MCF 10A (cell line): Measurements from ENCODE around the gene SPTB. TPM values are rescaled to one million over a fixed set of nuclear protein-coding genes. Genes with fewer than 3 reads are reported as not detected.

Experiments
- BruUV-seq: library from RNA; stranded (reverse); fragments of 400-500 nt; replicated peaks from 2 replicates; lab custom pipeline; 2021; lab: Mats Ljungman, UMichigan
- CTCF ChIA-PET: fragments of 300-600 bp; sonication (Branson Sonifier 250); formaldehyde crosslinking; extraction: SDS; loops from one replicate; lab custom pipeline; 2021; ENCODE audit warnings: antibody characterized with exemption, inconsistent platforms; lab: Yijun Ruan, JAX
- POLR2A ChIA-PET: fragments of 300-600, 350-650 bp; sonication (Branson Sonifier 250); formaldehyde crosslinking; extraction: SDS; loops from one replicate; lab custom pipeline; 2020; ENCODE audit warnings: antibody characterized with exemption, inconsistent platforms; lab: Yijun Ruan, JAX
- DNase-seq: peaks from one replicate; pipeline ENCODE4 v3.0.0-alpha.2; 2018; ENCODE audit not compliant: unreplicated experiment
- H3K27ac Mint-ChIP-seq: one replicate; pipeline ENCODE4 v1.8.0; 2022; ENCODE audit warnings: mild to moderate bottlenecking, low read depth, mixed read lengths; ENCODE audit not compliant: unreplicated experiment
- H3K27me3 Mint-ChIP-seq: one replicate; pipeline ENCODE4 v1.8.0; 2022; ENCODE audit warnings: mixed read lengths; ENCODE audit not compliant: insufficient read depth, unreplicated experiment
- H3K36me3 Mint-ChIP-seq: one replicate; pipeline ENCODE4 v1.8.0; 2022; ENCODE audit warnings: mild to moderate bottlenecking, moderate library complexity, mixed read lengths; ENCODE audit not compliant: insufficient read depth, unreplicated experiment
- H3K4me1 Mint-ChIP-seq: one replicate; pipeline ENCODE4 v1.8.0; 2022; ENCODE audit warnings: mixed read lengths; ENCODE audit not compliant: insufficient read depth, unreplicated experiment
- H3K4me3 Mint-ChIP-seq: one replicate; pipeline ENCODE4 v1.8.0; 2022; ENCODE audit warnings: mild to moderate bottlenecking, moderate library complexity, mixed read lengths; ENCODE audit not compliant: unreplicated experiment
- H3K9me3 Mint-ChIP-seq: one replicate; pipeline ENCODE4 v1.8.0; 2022; ENCODE audit warnings: mixed read lengths; ENCODE audit not compliant: unreplicated experiment
- intact Hi-C: fragments of 100-400 bp; cut with micrococcal nuclease; formaldehyde crosslinking; loops from 2 replicates; pipeline ENCODE4 v1.14.1; 2022
- total RNA-seq: library from RNA; stranded (reverse); gene quantifications from 2 replicates; pipeline ENCODE4 v1.2.3, GENCODE V29; 2022
- TF ChIP-seq, protein P1 (sequence below): fragments of 200-600 bp; IDR thresholded peaks from one replicate; pipeline ENCODE4 v1.8.0; 2022; ENCODE audit warnings: antibody characterized with exemption, mild to moderate bottlenecking; ENCODE audit not compliant: unreplicated experiment

The SPTB gene
- total RNA-seq, 1 experiment from 2014 or later: 1.3 TPM

GRCh38 chr14:64825006-64825405 is 54.7 kb downstream of the SPTB start:
- no peak overlapping the region for H3K27ac Mint-ChIP-seq
- DNase-seq: no peak
- POLR2A ChIA-PET: no interaction called here
- no TSS peak for BruUV-seq
- H3K4me3 Mint-ChIP-seq: no peak overlapping the region
- CTCF ChIA-PET: interaction anchor here (1.2 to 13.5 kb wide), 8 partner anchors 12 to 111 kb away, joined by 3 to 235 read pairs (median 8); partner anchors contain the start of gene SPTB
- H3K27me3 Mint-ChIP-seq: peaks cover 12% of the 10 kb centered on the region
- H3K36me3 Mint-ChIP-seq: no peaks in the 10 kb centered on the region
- H3K9me3 Mint-ChIP-seq: no peaks in the 10 kb centered on the region
- intact Hi-C loops: no loop called here
- peaks cover 17% of the 10 kb centered on the region for H3K4me1 Mint-ChIP-seq
- TF ChIP-seq, protein P1, sequence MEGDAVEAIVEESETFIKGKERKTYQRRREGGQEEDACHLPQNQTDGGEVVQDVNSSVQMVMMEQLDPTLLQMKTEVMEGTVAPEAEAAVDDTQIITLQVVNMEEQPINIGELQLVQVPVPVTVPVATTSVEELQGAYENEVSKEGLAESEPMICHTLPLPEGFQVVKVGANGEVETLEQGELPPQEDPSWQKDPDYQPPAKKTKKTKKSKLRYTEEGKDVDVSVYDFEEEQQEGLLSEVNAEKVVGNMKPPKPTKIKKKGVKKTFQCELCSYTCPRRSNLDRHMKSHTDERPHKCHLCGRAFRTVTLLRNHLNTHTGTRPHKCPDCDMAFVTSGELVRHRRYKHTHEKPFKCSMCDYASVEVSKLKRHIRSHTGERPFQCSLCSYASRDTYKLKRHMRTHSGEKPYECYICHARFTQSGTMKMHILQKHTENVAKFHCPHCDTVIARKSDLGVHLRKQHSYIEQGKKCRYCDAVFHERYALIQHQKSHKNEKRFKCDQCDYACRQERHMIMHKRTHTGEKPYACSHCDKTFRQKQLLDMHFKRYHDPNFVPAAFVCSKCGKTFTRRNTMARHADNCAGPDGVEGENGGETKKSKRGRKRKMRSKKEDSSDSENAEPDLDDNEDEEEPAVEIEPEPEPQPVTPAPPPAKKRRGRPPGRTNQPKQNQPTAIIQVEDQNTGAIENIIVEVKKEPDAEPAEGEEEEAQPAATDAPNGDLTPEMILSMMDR: no peak

GRCh38 chr14:64824471-64824870 is 55.2 kb downstream of the SPTB start:
- TF ChIP-seq, protein P1: no peak
- no TSS peak for BruUV-seq

DNA sequence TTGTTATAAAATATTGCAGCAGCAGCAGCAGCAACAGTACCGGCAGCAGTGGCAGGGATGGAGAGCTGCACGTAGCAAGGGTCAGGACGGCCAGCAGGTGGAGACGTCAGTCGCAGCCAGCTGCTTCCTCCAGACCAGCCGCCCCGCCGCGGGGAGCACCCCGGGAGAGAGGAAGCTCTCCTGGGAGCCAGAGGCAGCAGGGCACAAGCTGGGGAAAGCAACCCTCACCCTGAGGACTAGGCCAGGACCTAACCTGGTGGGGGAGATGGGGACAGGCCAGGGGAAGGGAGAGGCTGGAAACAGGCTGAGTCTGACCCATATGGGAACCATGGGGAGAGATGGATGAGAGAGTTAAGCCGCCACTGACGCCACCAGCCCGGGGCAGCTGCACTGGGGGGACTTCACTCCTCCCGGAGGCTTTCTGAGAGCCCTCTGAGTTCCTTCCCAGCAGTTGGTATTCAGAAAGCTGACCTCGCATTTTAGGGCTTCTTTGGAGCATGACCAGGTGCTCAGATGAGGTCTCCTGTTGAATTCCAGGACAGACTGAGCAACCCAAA is 56.3 kb downstream of the SPTB start:
- no TSS peak for BruUV-seq
- ChIA-PET POLR2A (interaction anchor here (1.7 kb wide), 1 partner anchor 69 kb away, joined by 7 read pairs; no protein-coding TSS in a partner anchor), CTCF (interaction anchor here (0.6 to 13.5 kb wide), 56 partner anchors 9 to 283 kb away, joined by 3 to 235 read pairs (median 4); partner anchors contain the start of genes HSPA2 and SPTB)
- TF ChIP-seq, protein P1: peak; percentile 68
- intact Hi-C loops: loop anchor here (2.0 to 5.0 kb wide), 2 partner anchors 69 to 159 kb away; no protein-coding TSS in a partner anchor
- DNase-seq: peak; percentile 65
- Mint-ChIP-seq H3K27me3 (peaks cover 24% of the 10 kb centered on the region), H3K4me3 (no peak overlapping the region), H3K36me3 (no peaks in the 10 kb centered on the region), H3K4me1 (peaks cover 17% of the 10 kb centered on the region), H3K9me3 (no peaks in the 10 kb centered on the region), H3K27ac (no peak overlapping the region)

More at GRCh38 chr14:64824471-64824870, 55.2 kb downstream of the SPTB start:
- Mint-ChIP-seq H3K4me1 (peaks cover 17% of the 10 kb centered on the region), H3K36me3 (no peaks in the 10 kb centered on the region), H3K4me3 (no peak overlapping the region), H3K27ac (no peak overlapping the region), H3K9me3 (no peaks in the 10 kb centered on the region), H3K27me3 (peaks cover 13% of the 10 kb centered on the region)
- intact Hi-C loops: loop anchor here (5.0 kb wide), 1 partner anchor 68 kb away; no protein-coding TSS in a partner anchor
- ChIA-PET POLR2A (no interaction called here), CTCF (interaction anchor here (0.6 to 13.5 kb wide), 25 partner anchors 9 to 586 kb away, joined by 3 to 235 read pairs (median 6); partner anchors contain the start of gene SPTB)
- DNase-seq: no peak

DNA sequence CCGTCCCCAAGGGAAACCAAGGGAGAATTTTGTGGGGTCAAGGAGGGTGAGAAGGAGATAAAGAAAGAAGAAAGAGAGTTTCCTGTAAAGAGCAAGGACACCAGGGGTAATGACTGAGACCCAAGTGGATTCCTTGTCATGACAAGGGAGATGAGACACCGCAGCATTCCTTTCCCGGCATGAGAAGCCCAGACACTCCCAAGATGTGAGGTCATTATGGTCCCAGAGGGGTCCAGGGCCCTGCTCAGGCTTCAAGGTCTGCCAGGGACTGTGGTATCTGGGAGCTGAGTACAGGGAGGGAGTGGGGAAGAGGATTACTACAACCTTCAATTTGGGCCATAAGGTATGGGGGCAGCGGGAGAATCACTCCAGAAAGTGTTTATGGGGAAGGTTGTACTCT is 58.1 kb downstream of the SPTB start:
- H3K27me3 Mint-ChIP-seq: peaks cover 24% of the 10 kb centered on the region
- no peaks in the 10 kb centered on the region for H3K9me3 Mint-ChIP-seq
- TF ChIP-seq, protein P1: no peak
- ChIA-PET POLR2A (no interaction called here), CTCF (interaction anchor here (0.9 to 13.5 kb wide), 3 partner anchors 21 to 69 kb away, joined by 4 to 235 read pairs (median 9); no protein-coding TSS in a partner anchor)
- DNase-seq: no peak
- H3K36me3 Mint-ChIP-seq: no peaks in the 10 kb centered on the region
- no peak overlapping the region for H3K27ac Mint-ChIP-seq
- intact Hi-C loops: loop anchor here (2.0 to 5.0 kb wide), 2 partner anchors 71 to 161 kb away; no protein-coding TSS in a partner anchor
- BruUV-seq: no TSS peak
- no peak overlapping the region for H3K4me3 Mint-ChIP-seq
- peaks cover 14% of the 10 kb centered on the region for H3K4me1 Mint-ChIP-seq
